Stimulated activated CD8-positive, alpha-beta memory T cell treated with anti-CD3 and anti-CD28 coated beads, Interleukin-2, amount 100 ng/mL, for 48 hours (primary cell): ENCODE data around the gene STARD8.
"Not testable (repeated sequence)": the region's sequence is repeated elsewhere in the genome, so short reads cannot be mapped to it uniquely, and the experiment has no call there.

ENCODE experiments used
- DNase-seq, 2 donors: peaks; one replicate each; pipeline ENCODE4 v3.0.0-alpha.2; 2020; ENCODE audit warnings: low read depth in 2 of 2

Gene STARD8

GRCh38 chrX:68647156-68647957 lies at the start of gene STARD8:
STARD8 (plus strand) TSS chrX:68647666; CDS start chrX:68647883, 217 bp downstream.
- DNase-seq: no peak

- no peak for DNase-seq
Measured at GRCh38 chrX:68598841-68599240, 48.6 kb upstream of the STARD8 start.

GRCh38 chrX:68599256-68600152 lies 48.0 kb upstream of the STARD8 start:
- no peak for DNase-seq

- DNase-seq: not testable (repeated sequence)
Measured at GRCh38 chrX:68604216-68604615, 43.2 kb upstream of the STARD8 start.

- DNase-seq: not testable (repeated sequence)
Measured at GRCh38 chrX:68614733-68615132, 32.7 kb upstream of the STARD8 start.

GRCh38 chrX:68627986-68628385 lies 19.5 kb upstream of the STARD8 start:
- no peak for DNase-seq

- DNase-seq: not testable (repeated sequence)
Measured at GRCh38 chrX:68629936-68630335, 17.5 kb upstream of the STARD8 start.

GRCh38 chrX:68631336-68631735 lies 16.1 kb upstream of the STARD8 start:
- DNase-seq: no peak

- DNase-seq: no peak
Measured at GRCh38 chrX:68632491-68632890, 15.0 kb upstream of the STARD8 start.

GRCh38 chrX:68633981-68634380 lies 13.5 kb upstream of the STARD8 start:
- DNase-seq: no peak

GRCh38 chrX:68634649-68635227 lies 12.7 kb upstream of the STARD8 start:
- no peak for DNase-seq

GRCh38 chrX:68640661-68641060 lies 6.8 kb upstream of the STARD8 start:
- DNase-seq: no peak

GRCh38 chrX:68644861-68645260 lies 2.6 kb upstream of the STARD8 start:
- DNase-seq: no peak

- no peak for DNase-seq
Measured at GRCh38 chrX:68646421-68646820, 1.0 kb upstream of the STARD8 start.

- DNase-seq: no peak
Measured at GRCh38 chrX:68648960-68649359, 1.5 kb downstream of the STARD8 start.

- no peak for DNase-seq
Measured at GRCh38 chrX:68650491-68650890, 3.0 kb downstream of the STARD8 start.

GRCh38 chrX:68651110-68651509 lies 3.6 kb downstream of the STARD8 start:
- DNase-seq: no peak

GRCh38 chrX:68652326-68653170 lies 5.1 kb downstream of the STARD8 start:
- DNase-seq: no peak

- no peak for DNase-seq
Measured at GRCh38 chrX:68654693-68655092, 7.2 kb downstream of the STARD8 start.

- not testable (repeated sequence) for DNase-seq
Measured at GRCh38 chrX:68656473-68656872, 9.0 kb downstream of the STARD8 start.

- DNase-seq: no peak
Measured at GRCh38 chrX:68658530-68658929, 11.1 kb downstream of the STARD8 start.
